HG03045 (cell line): ENCODE measurements around the gene CNNM4.

Experiments
- ATAC-seq: cut with Tn5 transposase; IDR thresholded peaks from one replicate; pipeline ENCODE4 v1.9.1; 2021; ENCODE audit warnings: mild to moderate bottlenecking, moderate library complexity; ENCODE audit not compliant: unreplicated experiment

CNNM4 gene

GRCh38 chr2:96760036-96760985 is at the start of gene CNNM4:
TSS of gene CNNM4 (plus strand) at chr2:96760902. CDS start at chr2:96761000, 98 bp downstream.
- peak; percentile 82 for ATAC-seq

- ATAC-seq = no peak
These were observed 49.7 kb upstream of the CNNM4 start for GRCh38 chr2:96710985-96711384.

- no peak for ATAC-seq
These were observed 45.0 kb upstream of the CNNM4 start for GRCh38 chr2:96715658-96716057.

GRCh38 chr2:96716388-96716787 is 44.3 kb upstream of the CNNM4 start:
- no peak for ATAC-seq

GRCh38 chr2:96726131-96726530 is 34.6 kb upstream of the CNNM4 start:
- no peak for ATAC-seq

- ATAC-seq = no peak
These were observed 33.3 kb upstream of the CNNM4 start for GRCh38 chr2:96727431-96727830.

- no peak for ATAC-seq
These were observed 31.0 kb upstream of the CNNM4 start for GRCh38 chr2:96729748-96730147.

GRCh38 chr2:96730212-96730611 is 30.5 kb upstream of the CNNM4 start:
- ATAC-seq = no peak

GRCh38 chr2:96733931-96734330 is 26.8 kb upstream of the CNNM4 start:
- no peak for ATAC-seq

GRCh38 chr2:96734880-96735583 is 25.7 kb upstream of the CNNM4 start:
- no peak for ATAC-seq

GRCh38 chr2:96737251-96737650 is 23.5 kb upstream of the CNNM4 start:
- no peak for ATAC-seq

- ATAC-seq = no peak
These were observed 22.9 kb upstream of the CNNM4 start for GRCh38 chr2:96737831-96738230.

GRCh38 chr2:96739076-96739632 is 21.5 kb upstream of the CNNM4 start:
- ATAC-seq = no peak

- ATAC-seq = peak; percentile 99
These were observed 20.9 kb upstream of the CNNM4 start, which contains the start of gene LMAN2L for GRCh38 chr2:96739633-96740428. TSS of gene LMAN2L (minus strand) at chr2:96740064. CDS start at chr2:96740040, 24 bp downstream.

GRCh38 chr2:96747061-96747617 is 13.6 kb upstream of the CNNM4 start:
- ATAC-seq = no peak

- ATAC-seq = no peak
These were observed 8.9 kb upstream of the CNNM4 start for GRCh38 chr2:96751800-96752199.

GRCh38 chr2:96753661-96754282 is 6.9 kb upstream of the CNNM4 start:
- no peak for ATAC-seq

GRCh38 chr2:96754317-96754716 is 6.4 kb upstream of the CNNM4 start:
- no peak for ATAC-seq

- no peak for ATAC-seq
These were observed 3.8 kb upstream of the CNNM4 start for GRCh38 chr2:96756788-96757476.
